HUES48 (cell line): Measurements from ENCODE around the gene CENPI.
"Not testable (repeated sequence)": the region's sequence is repeated elsewhere in the genome, so short reads cannot be mapped to it uniquely, and the experiment has no call there.

Source experiments
- H3K27ac ChIP-seq: one replicate; pipeline ENCODE4 v1.7.0; 2013; ENCODE audit warnings: low read depth, low read length, inconsistent platforms
- H3K27me3 ChIP-seq: 2 replicates; pipeline ENCODE4 v1.6.1; 2013; ENCODE audit warnings: mild to moderate bottlenecking, low read length; ENCODE audit not compliant: control insufficient read depth, insufficient read depth
- H3K36me3 ChIP-seq: 2 replicates; pipeline ENCODE4 v1.6.1; 2013; ENCODE audit warnings: low read length; ENCODE audit not compliant: control insufficient read depth, insufficient read depth
- H3K4me1 ChIP-seq: 2 replicates; pipeline ENCODE4 v1.6.1; 2013; ENCODE audit warnings: mild to moderate bottlenecking, low read length; ENCODE audit not compliant: control insufficient read depth, insufficient read depth
- H3K4me3 ChIP-seq: 2 replicates; pipeline ENCODE4 v1.5.1; 2013; ENCODE audit warnings: mild to moderate bottlenecking, low read depth, low read length
- H3K9ac ChIP-seq: 2 replicates; pipeline ENCODE4 v1.6.1; 2013; ENCODE audit warnings: mild to moderate bottlenecking, low read depth, low read length, moderate library complexity
- H3K9me3 ChIP-seq: 2 replicates; pipeline ENCODE4 v1.6.1; 2013; ENCODE audit warnings: low read length; ENCODE audit not compliant: control insufficient read depth, insufficient read depth

The CENPI gene, protein sequence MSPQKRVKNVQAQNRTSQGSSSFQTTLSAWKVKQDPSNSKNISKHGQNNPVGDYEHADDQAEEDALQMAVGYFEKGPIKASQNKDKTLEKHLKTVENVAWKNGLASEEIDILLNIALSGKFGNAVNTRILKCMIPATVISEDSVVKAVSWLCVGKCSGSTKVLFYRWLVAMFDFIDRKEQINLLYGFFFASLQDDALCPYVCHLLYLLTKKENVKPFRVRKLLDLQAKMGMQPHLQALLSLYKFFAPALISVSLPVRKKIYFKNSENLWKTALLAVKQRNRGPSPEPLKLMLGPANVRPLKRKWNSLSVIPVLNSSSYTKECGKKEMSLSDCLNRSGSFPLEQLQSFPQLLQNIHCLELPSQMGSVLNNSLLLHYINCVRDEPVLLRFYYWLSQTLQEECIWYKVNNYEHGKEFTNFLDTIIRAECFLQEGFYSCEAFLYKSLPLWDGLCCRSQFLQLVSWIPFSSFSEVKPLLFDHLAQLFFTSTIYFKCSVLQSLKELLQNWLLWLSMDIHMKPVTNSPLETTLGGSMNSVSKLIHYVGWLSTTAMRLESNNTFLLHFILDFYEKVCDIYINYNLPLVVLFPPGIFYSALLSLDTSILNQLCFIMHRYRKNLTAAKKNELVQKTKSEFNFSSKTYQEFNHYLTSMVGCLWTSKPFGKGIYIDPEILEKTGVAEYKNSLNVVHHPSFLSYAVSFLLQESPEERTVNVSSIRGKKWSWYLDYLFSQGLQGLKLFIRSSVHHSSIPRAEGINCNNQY

DNA sequence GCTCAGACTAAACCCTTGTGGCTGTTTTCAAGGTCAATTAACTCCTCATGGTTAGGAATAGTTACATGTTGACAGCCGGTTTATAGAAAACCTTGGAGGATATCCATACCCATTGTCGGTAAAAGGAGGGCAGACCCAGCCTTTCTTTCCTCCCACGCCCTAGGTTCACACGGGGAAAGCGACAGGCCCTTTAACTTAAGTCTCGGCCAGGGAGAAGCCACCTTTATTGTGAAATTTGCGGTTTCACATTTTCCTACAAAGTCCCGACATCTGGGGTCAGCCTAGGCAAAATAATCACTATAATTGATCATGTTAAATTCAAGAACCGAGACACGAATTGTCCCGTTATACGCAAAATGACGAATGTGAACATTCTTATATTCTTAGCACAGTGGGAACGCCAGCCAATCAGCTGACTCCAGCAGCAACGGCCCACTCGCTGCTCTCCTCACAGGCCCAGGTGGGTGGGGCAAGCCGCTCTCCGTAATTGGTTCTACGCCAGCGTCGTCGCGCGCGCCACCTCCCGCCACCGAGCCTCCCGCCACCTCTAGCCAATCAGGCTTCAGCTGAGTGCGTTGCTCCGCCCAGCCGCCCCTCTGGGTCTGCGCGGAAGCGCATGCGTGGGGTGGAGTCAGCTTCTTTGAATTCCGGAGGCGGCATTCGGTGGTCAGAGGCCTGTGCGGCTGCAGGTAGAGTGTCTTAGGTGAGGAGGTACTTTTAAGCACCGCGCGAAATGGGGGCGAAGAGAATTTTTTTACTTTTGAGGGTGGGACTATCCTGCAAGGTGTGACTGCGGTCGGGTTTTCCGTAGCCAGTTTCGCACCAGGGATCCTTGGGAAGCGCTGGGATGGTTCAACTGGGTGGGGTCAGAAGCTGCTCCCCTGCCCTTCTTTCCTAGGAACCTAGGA lies at the start of gene CENPI:
Gene CENPI (plus strand): TSS at position 659 of the 908 bp plus-strand sequence. CDS start 2,867 bp downstream, outside the sequence.
- Histone ChIP-seq H3K36me3 (peaks cover 15% of the 10 kb centered on the region), H3K9me3 (no peaks in the 10 kb centered on the region), H3K27ac (peak within 1 kb of the TSS; percentile 74), H3K4me1 (no peaks in the 10 kb centered on the region), H3K27me3 (no peaks in the 10 kb centered on the region), H3K9ac (peak within 1 kb of the TSS; percentile 63), H3K4me3 (peak within 1 kb of the TSS; percentile 79)

DNA sequence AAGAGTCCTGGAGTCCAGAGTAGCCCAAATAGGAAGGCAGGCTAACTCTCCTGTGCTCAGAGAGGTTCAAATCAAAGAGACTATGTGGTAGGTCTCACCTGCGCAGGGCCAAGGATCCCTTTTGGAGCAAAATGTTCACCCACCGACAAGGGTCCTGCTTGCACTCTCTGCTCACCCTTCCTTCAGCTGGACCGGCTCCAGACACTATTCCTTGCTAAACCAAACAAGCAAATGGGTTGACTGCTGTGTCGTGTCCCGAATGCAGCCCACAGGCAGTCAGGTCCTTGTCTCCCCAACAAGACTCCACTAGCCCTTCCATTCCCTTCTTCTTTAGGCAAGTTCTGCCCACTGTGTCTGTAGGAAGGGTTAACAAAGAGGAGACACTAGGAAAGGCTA lies 46.9 kb upstream of the CENPI start:
- Histone ChIP-seq H3K27ac (peak overlapping the region; percentile 89), H3K4me1 (no peaks in the 10 kb centered on the region), H3K36me3 (0 out of 2 replicates have a peak, but pooled peaks cover 3% of the 10 kb centered on the region), H3K27me3 (no peaks in the 10 kb centered on the region), H3K4me3 (peak overlapping the region; percentile 94), H3K9me3 (no peaks in the 10 kb centered on the region), H3K9ac (peak overlapping the region; percentile 83)

DNA sequence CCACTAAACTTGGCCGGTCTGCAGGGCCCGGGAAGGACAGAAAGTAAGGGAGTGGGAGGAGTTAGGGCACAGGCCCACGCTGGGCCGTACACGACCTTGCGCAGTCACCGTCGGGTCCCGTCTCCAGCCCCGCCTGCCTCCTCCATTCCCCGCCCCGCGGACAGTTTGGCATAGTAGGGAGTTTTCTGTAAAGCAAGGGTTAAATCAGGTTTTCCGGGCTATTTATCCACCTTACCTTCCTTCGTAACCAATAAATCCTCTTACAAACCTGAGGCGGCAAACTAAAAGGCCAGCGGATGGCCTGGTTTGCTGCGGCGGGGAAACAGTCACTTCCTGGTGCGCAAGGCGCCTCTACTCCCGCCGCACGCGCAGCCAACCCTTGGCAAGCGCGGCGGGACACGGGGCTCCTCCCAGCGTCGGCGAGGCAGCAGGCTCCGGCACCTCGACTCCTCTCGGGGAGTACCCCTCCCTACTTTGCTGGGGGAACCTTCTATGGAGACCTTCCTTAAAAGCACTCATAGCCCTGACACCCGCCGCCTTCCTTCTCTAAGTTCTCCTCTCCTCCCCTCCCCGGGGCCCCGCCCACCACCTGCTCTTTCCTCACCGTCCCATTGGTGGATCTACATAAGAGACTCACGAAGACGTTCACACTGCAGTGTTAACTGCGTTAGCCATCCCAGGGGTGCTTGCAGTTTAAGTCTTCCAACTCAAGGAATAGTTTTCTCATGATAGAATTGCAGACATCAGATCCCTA lies 46.3 kb upstream of the CENPI start, which contains the start of gene TRMT2B:
Gene TRMT2B (minus strand): TSS at position 563 of the 754 bp plus-strand sequence. CDS start 9,822 bp downstream, outside the sequence.
- peak within 1 kb of the TSS; percentile 94 for H3K4me3 ChIP-seq
- no peaks in the 10 kb centered on the region for H3K27me3 ChIP-seq
- peak within 1 kb of the TSS; percentile 83 for H3K9ac ChIP-seq
- no peaks in the 10 kb centered on the region for H3K9me3 ChIP-seq
- no peaks in the 10 kb centered on the region for H3K4me1 ChIP-seq
- 0 out of 2 replicates have a peak, but pooled peaks cover 3% of the 10 kb centered on the region for H3K36me3 ChIP-seq
- H3K27ac ChIP-seq = peak within 1 kb of the TSS; percentile 89

DNA sequence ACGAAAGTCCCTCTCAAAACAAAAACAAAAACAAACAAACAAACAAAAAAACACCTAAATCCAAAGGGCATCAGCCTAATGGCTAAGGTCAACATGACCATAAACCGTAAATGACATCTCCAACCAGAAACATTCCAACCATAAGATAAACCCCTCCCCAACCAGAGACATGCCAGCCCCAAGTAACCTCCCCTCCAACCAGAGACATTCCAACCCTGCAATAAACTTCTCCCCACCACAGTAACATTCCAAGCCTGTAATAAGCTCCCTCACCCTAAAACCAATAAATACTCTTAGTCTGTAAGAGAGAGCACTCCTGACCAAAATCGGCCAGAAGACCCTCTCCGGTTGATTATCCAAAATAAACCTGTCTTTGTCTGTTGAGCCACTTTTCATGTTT lies 41.5 kb upstream of the CENPI start:
- H3K27me3 ChIP-seq, H3K4me3 ChIP-seq, H3K9me3 ChIP-seq, H3K36me3 ChIP-seq, H3K9ac ChIP-seq, H3K27ac ChIP-seq, H3K4me1 ChIP-seq: not testable (repeated sequence)

DNA sequence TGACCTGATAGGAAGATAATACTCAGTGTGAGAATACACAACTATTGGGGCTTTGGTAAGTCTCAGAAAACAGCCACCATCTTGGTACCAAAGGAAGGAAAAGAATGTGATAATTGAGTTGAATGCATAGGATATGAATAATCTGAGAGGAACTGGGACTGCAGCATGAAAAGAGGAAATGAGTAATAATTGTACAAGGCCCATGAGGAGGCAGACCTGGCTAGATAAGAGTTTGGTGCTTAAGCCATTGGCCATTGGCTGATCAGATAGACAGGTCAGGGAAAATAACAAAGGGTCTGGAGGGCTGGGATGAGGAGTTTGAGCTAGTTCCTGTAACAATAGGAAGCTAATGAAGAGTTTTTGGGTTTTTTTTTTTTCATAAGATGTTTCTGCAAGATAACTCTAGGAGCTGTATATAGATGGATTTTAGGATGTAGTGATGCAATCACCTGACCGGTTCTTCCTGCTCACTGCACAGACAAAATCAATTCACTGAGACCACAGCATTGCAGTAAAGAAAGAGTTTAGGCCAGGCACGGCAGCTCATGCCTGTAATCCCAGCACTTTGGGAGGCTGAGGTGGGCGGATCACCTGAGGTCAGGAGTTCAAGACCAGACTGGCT lies 40.8 kb upstream of the CENPI start:
- H3K9ac ChIP-seq = no peak overlapping the region
- H3K4me1 ChIP-seq = peaks cover 4% of the 10 kb centered on the region; the same call in 1 of the 2 replicates
- H3K27me3 ChIP-seq = no peaks in the 10 kb centered on the region
- no peak overlapping the region for H3K4me3 ChIP-seq
- H3K9me3 ChIP-seq = no peaks in the 10 kb centered on the region
- H3K36me3 ChIP-seq = no peaks in the 10 kb centered on the region
- no peak overlapping the region for H3K27ac ChIP-seq

DNA sequence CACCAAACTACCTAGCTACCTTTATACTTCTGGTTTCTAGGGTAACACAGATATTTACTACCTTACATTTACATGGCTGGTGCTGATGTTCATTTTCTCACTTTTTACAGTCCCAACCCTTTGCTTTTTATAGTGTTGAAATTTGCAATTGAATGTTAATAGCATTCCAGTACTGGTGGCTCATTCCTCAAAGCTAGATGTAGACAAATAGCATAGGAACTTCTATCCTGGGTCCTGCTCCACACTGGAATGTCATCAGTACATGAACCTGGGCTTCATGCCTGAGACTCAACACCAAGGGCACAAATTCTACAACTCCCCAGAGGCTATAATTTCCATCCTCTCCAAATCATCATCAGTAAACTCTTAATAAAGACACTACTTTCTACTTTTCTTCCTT lies 35.8 kb upstream of the CENPI start:
- Histone ChIP-seq H3K4me3 (no peak overlapping the region), H3K9me3 (no peaks in the 10 kb centered on the region), H3K27me3 (no peaks in the 10 kb centered on the region), H3K9ac (no peak overlapping the region), H3K4me1 (peaks cover 4% of the 10 kb centered on the region; the same call in 1 of the 2 replicates), H3K36me3 (no peaks in the 10 kb centered on the region), H3K27ac (no peak overlapping the region)

DNA sequence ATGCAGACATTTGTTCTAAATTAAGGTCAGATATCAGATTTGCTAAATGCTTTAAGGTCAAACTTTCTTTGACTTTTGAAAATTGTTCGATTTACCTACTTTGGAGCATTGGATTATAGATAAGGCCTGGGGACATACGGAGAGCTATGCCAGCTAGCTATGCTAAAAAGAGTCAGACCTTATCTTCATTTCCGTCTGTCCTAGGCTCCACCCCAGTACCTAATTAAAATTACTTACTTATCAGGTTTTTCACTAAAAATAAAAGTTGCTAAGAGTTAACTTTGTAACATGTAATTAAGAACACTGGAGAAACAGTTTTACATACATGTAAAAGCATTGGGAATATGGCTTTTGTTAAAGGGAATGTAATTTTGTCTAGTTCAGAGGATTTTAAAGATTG lies 26.4 kb upstream of the CENPI start:
- Histone ChIP-seq H3K9me3 (0 out of 2 replicates have a peak, but pooled peaks cover 6% of the 10 kb centered on the region), H3K36me3 (no peaks in the 10 kb centered on the region), H3K9ac (no peak overlapping the region), H3K4me3 (no peak overlapping the region), H3K4me1 (no peaks in the 10 kb centered on the region), H3K27me3 (no peaks in the 10 kb centered on the region; the same call in 1 of the 2 replicates), H3K27ac (no peak overlapping the region)

DNA sequence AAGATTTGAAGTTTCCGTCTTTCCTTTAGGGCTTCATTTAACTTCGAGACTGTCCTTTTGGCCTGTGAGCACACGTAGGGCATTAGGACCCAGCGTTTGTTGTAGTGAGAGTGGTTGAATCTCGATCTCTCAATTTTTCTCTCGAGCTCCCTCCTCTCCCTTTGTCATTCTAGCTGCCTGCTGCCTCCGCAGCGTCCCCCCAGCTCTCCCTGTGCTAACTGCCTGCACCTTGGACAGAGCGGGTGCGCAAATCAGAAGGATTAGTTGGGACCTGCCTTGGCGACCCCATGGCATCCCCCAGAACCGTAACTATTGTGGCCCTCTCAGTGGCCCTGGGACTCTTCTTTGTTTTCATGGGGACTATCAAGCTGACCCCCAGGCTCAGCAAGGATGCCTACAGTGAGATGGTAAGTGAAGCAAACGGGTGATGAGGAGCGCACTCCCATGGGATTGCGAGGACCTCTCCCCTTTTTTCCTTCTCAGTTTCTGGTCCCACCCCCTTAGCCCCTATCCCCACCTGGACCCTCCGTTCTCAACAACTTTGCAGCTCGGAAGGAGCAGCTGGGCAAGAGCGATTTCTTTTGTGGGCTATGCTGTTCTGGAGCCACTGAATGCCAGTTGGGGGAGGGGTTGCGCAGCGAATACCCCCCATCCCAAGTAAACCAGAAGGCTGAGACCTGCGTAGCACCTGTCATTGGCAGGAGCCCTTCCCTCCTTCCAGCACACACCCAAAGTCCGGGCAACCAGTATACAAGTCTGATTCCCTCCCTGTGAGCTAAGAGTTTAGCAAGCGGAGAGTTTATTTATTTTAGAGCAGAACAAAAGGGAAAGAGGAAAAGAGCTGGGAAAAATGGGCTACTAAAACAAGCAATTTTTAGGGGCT lies 19.0 kb upstream of the CENPI start, which contains the start of gene TMEM35A:
Gene TMEM35A (plus strand): TSS at position 164 of the 883 bp plus-strand sequence. CDS start 124 bp downstream, at position 288.
- 0 out of 2 replicates have a peak, but pooled peaks cover 6% of the 10 kb centered on the region for H3K9me3 ChIP-seq
- H3K4me1 ChIP-seq = peaks cover 17% of the 10 kb centered on the region
- H3K27ac ChIP-seq = no peak within 1 kb of the TSS
- H3K4me3 ChIP-seq = peak within 1 kb of the TSS; percentile 81
- 0 out of 2 replicates have a peak within 1 kb of the TSS, but pooled peaks have one; percentile 10 for H3K9ac ChIP-seq
- H3K27me3 ChIP-seq = peaks cover 13% of the 10 kb centered on the region
- H3K36me3 ChIP-seq = no peaks in the 10 kb centered on the region

DNA sequence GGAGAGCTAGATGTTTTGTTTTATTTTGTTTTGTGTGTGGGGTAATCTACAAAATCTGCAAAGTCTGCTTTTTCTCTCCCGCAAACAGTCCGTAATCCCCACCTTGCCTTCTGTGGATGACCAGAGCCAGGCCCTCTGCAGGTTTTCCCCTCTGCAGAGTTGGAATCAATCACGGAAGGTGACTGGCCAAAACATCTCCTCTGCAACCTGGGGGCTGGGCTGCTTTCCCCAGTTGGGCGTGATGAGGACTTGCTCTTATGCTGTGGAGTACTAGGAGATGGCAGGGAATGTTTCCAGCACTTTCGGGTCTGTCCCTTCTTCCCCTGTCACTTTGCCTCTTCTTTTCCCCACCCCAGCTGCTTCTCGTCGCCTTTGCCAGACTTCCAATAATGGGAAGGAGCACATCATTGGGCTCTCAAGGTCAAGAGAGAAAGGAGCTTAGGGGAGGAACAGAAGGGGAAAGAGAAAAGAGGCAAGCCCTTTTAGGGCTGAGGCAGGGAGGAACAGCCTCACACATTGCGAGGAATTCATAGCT lies 18.2 kb upstream of the CENPI start:
- H3K27ac ChIP-seq = no peak overlapping the region
- 0 out of 2 replicates have a peak, but pooled peaks cover 3% of the 10 kb centered on the region for H3K9me3 ChIP-seq
- peaks cover 17% of the 10 kb centered on the region for H3K4me1 ChIP-seq
- no peak overlapping the region for H3K9ac ChIP-seq
- peak overlapping the region; percentile 81 for H3K4me3 ChIP-seq
- H3K36me3 ChIP-seq = no peaks in the 10 kb centered on the region
- H3K27me3 ChIP-seq = peaks cover 13% of the 10 kb centered on the region
